GM11168 (cell line): Measurements from ENCODE around the gene CBL.

ENCODE experiments used
- in situ Hi-C: fragments of 300-500 bp; cut with MboI; formaldehyde crosslinking; loops from one replicate; pipeline ENCODE4 v1.12.0; 2022; ENCODE audit warnings: low sequenced_read_pairs; ENCODE audit not compliant: unreplicated experiment

CBL gene

GRCh38 chr11:119262668-119263351 lies 56.7 kb downstream of the CBL start:
- in situ Hi-C loops = no loop called here

- in situ Hi-C loops = no loop called here
These were observed 57.3 kb downstream of the CBL start for GRCh38 chr11:119263352-119263940.

DNA sequence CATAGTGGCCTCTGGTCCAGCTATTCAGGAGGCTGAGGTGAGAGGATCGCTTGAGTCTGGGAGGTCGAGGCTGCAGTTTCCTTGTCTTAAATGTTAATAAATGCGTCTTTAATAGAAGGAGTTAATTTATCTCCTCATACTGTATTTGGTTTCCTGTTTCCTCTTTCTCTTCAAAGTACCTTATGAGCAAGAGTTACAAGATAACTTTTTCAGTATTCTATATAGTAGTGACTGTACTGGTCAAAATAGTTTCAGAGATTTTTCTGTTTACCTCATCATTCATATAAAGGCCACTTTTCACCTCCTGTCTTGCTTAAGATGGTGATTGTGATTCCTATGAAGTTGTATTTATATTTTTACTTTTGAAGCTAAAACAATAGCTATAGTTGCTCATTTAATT lies 59.9 kb downstream of the CBL start:
- in situ Hi-C loops = no loop called here

DNA sequence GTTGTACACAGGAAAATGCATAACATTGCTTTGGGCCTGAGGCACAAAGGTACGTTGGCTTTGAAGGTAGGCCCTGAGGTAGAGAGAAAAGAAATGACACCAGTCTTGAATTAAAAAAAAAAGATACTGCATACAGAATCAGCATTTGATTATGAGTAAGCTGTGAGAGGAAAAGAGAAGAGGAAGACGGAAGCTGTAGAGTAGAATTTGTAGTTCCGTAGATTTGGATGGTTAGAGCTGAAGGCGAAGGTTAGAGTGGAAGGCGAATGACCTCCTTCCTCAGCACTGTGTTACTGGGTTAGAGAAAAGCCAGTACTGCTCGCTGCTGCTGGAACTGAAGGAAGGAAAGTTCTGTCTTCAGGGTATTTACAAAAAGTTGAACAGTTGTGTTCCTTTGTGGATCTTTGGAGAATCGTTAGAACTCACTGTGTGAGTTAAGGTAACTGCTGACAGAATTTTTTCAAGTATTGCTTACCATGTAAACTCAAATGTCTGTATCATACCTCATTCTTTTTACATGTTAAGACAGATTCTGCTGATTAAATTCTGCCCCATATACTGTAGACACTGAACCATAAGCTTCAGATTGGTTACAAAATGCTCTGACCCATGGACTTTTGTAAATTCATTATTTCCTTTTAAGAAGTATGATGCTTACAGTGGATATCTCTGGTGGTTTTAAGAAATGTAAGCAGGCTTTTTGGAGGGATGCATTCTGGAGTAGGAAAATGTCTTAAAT lies 60.5 kb downstream of the CBL start:
- in situ Hi-C loops = no loop called here

- in situ Hi-C loops = no loop called here
These were observed 61.5 kb downstream of the CBL start for GRCh38 chr11:119267645-119268044.

- in situ Hi-C loops = no loop called here
These were observed 67.6 kb downstream of the CBL start for GRCh38 chr11:119273721-119274120.

GRCh38 chr11:119277660-119278059 lies 71.5 kb downstream of the CBL start:
- in situ Hi-C loops = loop anchor here (5.0 kb wide), 1 partner anchor 80 kb away; no protein-coding TSS in a partner anchor

- in situ Hi-C loops = no loop called here
These were observed 76.4 kb downstream of the CBL start for GRCh38 chr11:119282495-119282894.

GRCh38 chr11:119284344-119285157 lies 78.4 kb downstream of the CBL start:
- in situ Hi-C loops = no loop called here

- in situ Hi-C loops = no loop called here
These were observed 79.3 kb downstream of the CBL start for GRCh38 chr11:119285431-119285830.

- in situ Hi-C loops = no loop called here
These were observed 82.1 kb downstream of the CBL start for GRCh38 chr11:119288219-119288618.

- in situ Hi-C loops = no loop called here
These were observed 84.9 kb downstream of the CBL start for GRCh38 chr11:119290894-119291497.

DNA sequence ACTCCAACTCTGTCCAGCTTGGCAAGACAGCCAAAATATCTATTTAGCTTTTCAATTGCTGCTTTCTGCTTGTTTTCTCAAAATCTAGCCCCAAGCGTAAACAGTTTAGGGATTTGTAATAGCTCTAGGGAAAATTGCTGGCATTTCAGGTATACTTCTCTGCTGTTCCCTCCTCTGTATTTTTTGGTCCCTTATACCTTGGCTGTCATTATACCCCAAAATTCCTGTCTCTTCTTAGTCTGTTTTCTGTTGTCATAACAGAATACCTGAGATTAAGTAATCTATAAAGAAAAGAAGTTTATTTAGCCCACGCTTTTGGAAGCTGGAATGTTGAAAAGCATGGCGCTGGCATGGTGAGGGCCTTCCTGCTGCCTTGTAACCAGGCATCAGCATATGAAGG lies 87.3 kb downstream of the CBL start:
- in situ Hi-C loops = no loop called here

GRCh38 chr11:119295178-119295577 lies 89.0 kb downstream of the CBL start:
- in situ Hi-C loops = no loop called here

- in situ Hi-C loops = no loop called here
These were observed 91.8 kb downstream of the CBL start for GRCh38 chr11:119297938-119298337.

DNA sequence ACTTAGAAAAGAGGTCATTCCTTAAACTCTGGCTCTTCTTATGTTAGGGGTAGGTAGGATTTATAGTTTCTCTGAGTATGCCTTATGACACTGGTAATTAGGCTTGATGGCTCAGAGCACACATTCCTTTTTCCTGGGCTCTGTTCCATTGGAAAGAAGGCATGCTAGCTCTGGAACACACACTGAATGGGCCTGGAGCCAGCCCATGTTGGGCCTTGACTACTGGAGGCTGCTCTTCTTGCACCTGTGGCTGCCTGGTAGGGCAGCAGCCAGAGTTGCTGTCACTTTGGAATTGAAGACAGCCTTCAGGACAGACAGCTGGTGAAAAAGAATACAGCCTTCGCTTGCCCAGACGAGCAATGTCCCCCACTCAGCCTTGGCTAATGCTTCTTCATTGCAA lies 92.6 kb downstream of the CBL start:
- in situ Hi-C loops = no loop called here

DNA sequence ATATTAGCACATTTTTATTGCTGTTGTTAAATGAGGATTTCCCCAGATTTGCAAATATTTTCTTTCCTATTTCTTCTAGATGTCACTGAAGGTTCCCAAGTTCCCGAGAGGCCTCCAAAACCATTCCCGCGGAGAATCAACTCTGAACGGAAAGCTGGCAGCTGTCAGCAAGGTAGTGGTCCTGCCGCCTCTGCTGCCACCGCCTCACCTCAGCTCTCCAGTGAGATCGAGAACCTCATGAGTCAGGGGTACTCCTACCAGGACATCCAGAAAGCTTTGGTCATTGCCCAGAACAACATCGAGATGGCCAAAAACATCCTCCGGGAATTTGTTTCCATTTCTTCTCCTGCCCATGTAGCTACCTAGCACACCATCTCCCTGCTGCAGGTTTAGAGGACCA lies 93.3 kb downstream of the CBL start:
- in situ Hi-C loops = no loop called here

DNA sequence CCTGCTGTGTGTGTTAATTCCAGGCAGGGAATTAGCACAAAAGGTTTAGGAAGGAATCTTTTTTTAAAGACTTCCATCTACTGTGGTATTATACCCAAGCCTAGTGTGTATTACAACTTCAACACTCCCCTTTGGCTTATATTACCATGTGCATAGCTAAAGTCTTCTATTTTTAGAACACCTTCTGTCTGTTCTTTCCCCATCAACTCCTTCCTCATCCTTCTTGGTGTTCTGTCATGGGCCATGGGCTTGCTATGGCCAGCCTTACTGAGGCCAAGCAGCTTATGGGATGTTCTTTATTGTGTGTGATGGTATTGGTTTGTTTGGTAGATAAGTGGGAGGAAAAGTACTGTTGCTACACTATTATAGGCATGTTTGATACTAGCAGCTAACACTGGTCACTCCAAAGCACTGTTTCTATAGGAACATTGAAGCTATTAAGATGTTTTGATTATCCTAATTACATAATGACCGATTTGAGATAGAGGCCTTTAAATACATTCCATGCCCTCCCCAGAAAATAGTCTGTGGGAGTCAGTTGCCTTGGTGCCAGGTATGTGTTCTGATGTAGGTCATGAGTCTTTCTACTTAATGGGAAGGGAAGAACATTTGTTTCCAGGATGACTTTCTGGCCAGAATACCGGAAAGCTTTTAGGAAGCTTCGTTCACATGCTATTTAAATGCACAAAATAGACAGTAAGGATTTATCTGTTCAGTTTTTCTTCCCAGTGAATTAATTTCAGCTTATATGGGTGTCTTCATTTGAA lies 94.2 kb downstream of the CBL start:
- in situ Hi-C loops = no loop called here

DNA sequence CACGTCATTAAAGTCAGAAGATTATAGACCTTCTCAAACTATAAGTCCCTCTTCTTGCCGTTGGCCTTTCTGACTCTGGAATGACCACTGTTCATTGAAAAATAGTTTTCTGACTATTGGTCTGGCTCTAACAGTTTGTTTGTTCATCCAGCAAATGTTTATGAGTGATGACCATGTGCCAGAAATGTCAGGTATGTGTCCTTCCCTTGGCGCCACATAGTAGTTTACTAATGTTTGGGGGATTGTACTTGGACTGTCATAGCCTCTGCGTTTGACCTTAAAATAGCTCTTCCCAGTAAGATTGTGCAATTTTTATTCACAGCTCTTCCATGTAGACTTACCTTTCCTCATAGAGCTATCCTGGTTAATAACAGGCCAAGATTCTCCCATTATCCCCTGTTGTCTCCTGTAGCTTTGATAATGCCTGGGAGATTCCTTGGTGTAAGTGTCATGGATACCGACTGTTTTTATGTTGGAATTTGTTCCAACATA lies 97.1 kb downstream of the CBL start:
- in situ Hi-C loops = no loop called here
